BLaER1 treated with 17β-estradiol and CSF1 and Interleukin-3, amounts not matched to agents 10 nM and 100 nM (cell line): Measurements from ENCODE around the gene PARN.
"Not testable (repeated sequence)": the region's sequence is repeated elsewhere in the genome, so short reads cannot be mapped to it uniquely, and the experiment has no call there.

Source experiments
- H3K27ac ChIP-seq, 11 experiments: shearing (Covaris generic); formaldehyde crosslinking; 2 replicates each; pipeline ENCODE4 v1.8.1; 2022
- H3K27me3 ChIP-seq, 11 experiments: shearing (Covaris generic); formaldehyde crosslinking; 2 replicates each; pipeline ENCODE4 v1.8.1; 2022
- H3K36me3 ChIP-seq, 11 experiments: shearing (Covaris generic); formaldehyde crosslinking; 2 replicates each; pipeline ENCODE4 v1.8.1; 2022
- H3K4me1 ChIP-seq, 10 experiments: shearing (Covaris generic); formaldehyde crosslinking; 2 replicates each; pipeline ENCODE4 v1.8.1; 2022
- H3K4me2 ChIP-seq, 11 experiments: shearing (Covaris generic); formaldehyde crosslinking; 2 replicates each; pipeline ENCODE4 v1.8.1; 2022
- H3K4me3 ChIP-seq, 10 experiments: shearing (Covaris generic); formaldehyde crosslinking; 2 replicates each; pipeline ENCODE4 v1.8.1; 2022
- H3K9ac ChIP-seq, 11 experiments: shearing (Covaris generic); formaldehyde crosslinking; 2 replicates each; pipeline ENCODE4 v1.8.1; 2022
- H3K9me3 ChIP-seq, 11 experiments: shearing (Covaris generic); formaldehyde crosslinking; replicated peaks in 1 of 11; 2 replicates each; pipeline ENCODE4 v1.8.1; 2022
- H4K20me1 ChIP-seq, 11 experiments: shearing (Covaris generic); formaldehyde crosslinking; 2 replicates each; pipeline ENCODE4 v1.8.1; 2022
- Cebpa-rat ChIP-seq, 11 experiments: shearing (Covaris generic); IDR thresholded peaks; 2 replicates each; pipeline ENCODE4 v1.8.1; 2022

The PARN gene

GRCh38 chr16:14635395-14636165 is 5.5 kb upstream of the PARN start:
- Histone ChIP-seq H3K4me1 (peaks cover 26 to 39% (median 33%) of the 10 kb centered on the region in 10 experiments), H3K36me3 (peaks cover 28 to 61% (median 52%) of the 10 kb centered on the region in 11 experiments), H3K9ac (peak overlapping the region in 5 of 11 experiments; percentile 0 to 38 (median 35); a peak in 6 of 22 replicates), H3K9me3 (no peaks in the 10 kb centered on the region), H3K27me3 (no peaks in the 10 kb centered on the region), H3K4me2 (peak overlapping the region in 4 of 11 experiments; percentile 8 to 97 (median 94); a peak in 2 of 22 replicates), H3K27ac (no peak overlapping the region), H4K20me1 (peaks cover 63 to 71% (median 68%) of the 10 kb centered on the region in 11 experiments), H3K4me3 (no peak overlapping the region)
- TF ChIP-seq Cebpa-rat (IDR thresholded peaks at IDR 0.05), result no peak

GRCh38 chr16:14634389-14634725 is 4.3 kb upstream of the PARN start:
- no peak for TF ChIP-seq Cebpa-rat (IDR thresholded peaks at IDR 0.05)

GRCh38 chr16:14632693-14633569 is 2.9 kb upstream of the PARN start, which contains the start of gene BFAR:
Gene BFAR, plus strand, starts transcription at chr16:14632951. Its CDS starts 11,396 bp downstream, at chr16:14644347.
- H3K36me3 ChIP-seq, result peaks cover 5 to 37% (median 26%) of the 10 kb centered on the region in 11 experiments
- no peaks in the 10 kb centered on the region for H3K9me3 ChIP-seq
- peak within 1 kb of the TSS; percentile 90 to 98 (median 95) for H3K4me2 ChIP-seq
- peak within 1 kb of the TSS; percentile 90 to 99 (median 98) for H3K27ac ChIP-seq
- TF ChIP-seq Cebpa-rat (IDR thresholded peaks at IDR 0.05), result no peak
- H3K4me3 ChIP-seq, result peak within 1 kb of the TSS; percentile 81 to 100 (median 95)
- H3K9ac ChIP-seq, result peak within 1 kb of the TSS; percentile 91 to 99 (median 98)
- H3K4me1 ChIP-seq, result peaks cover 41 to 58% (median 48%) of the 10 kb centered on the region in 10 experiments
- H3K27me3 ChIP-seq, result no peaks in the 10 kb centered on the region
- H4K20me1 ChIP-seq, result peaks cover 37 to 45% (median 41%) of the 10 kb centered on the region in 11 experiments

More at GRCh38 chr16:14634389-14634725, 4.3 kb upstream of the PARN start:
- H3K4me2 ChIP-seq, result peak overlapping the region; percentile 90 to 97 (median 93)
- H3K4me1 ChIP-seq, result peaks cover 30 to 45% (median 37%) of the 10 kb centered on the region in 10 experiments
- H3K27me3 ChIP-seq, result no peaks in the 10 kb centered on the region
- H3K4me3 ChIP-seq, result peak overlapping the region; percentile 81 to 100 (median 95); a peak in 19 of 20 replicates
- peak overlapping the region in 8 of 11 experiments; percentile 22 to 99 (median 98); a peak in 11 of 22 replicates for H3K27ac ChIP-seq
- peaks cover 15 to 49% (median 39%) of the 10 kb centered on the region in 11 experiments for H3K36me3 ChIP-seq
- peaks cover 51 to 59% (median 55%) of the 10 kb centered on the region in 11 experiments for H4K20me1 ChIP-seq
- H3K9me3 ChIP-seq, result no peaks in the 10 kb centered on the region
- peak overlapping the region in 10 of 11 experiments; percentile 23 to 99 (median 97); a peak in 15 of 22 replicates for H3K9ac ChIP-seq

GRCh38 chr16:14630620-14631330 is 715 bp upstream of the PARN start:
- peak overlapping the region in 10 of 11 experiments; percentile 17 to 98 (median 96); a peak in 20 of 22 replicates for H3K9ac ChIP-seq

GRCh38 chr16:14629612-14629918 is 495 bp downstream of the PARN start:
- H3K4me2 ChIP-seq, result peak overlapping the region; percentile 88 to 99 (median 92)
- peak overlapping the region; percentile 91 to 98 (median 96) for H3K9ac ChIP-seq
- no peaks in the 10 kb centered on the region for H3K9me3 ChIP-seq
- H3K4me1 ChIP-seq, result peaks cover 37 to 48% (median 43%) of the 10 kb centered on the region in 10 experiments
- H3K27me3 ChIP-seq, result no peaks in the 10 kb centered on the region
- peaks cover 34 to 41% (median 38%) of the 10 kb centered on the region in 11 experiments for H3K36me3 ChIP-seq
- H4K20me1 ChIP-seq, result peaks cover 5 to 11% (median 7%) of the 10 kb centered on the region in 11 experiments
- H3K4me3 ChIP-seq, result peak overlapping the region; percentile 83 to 94 (median 91)
- TF ChIP-seq Cebpa-rat (IDR thresholded peaks at IDR 0.05), result no peak
- peak overlapping the region; percentile 92 to 99 (median 98) for H3K27ac ChIP-seq

More at GRCh38 chr16:14630620-14631330, 715 bp upstream of the PARN start:
- Histone ChIP-seq H3K27ac (peak overlapping the region; percentile 58 to 99 (median 98); a peak in 21 of 22 replicates), H4K20me1 (peaks cover 17 to 23% (median 19%) of the 10 kb centered on the region in 11 experiments), H3K4me1 (peaks cover 41 to 60% (median 51%) of the 10 kb centered on the region in 10 experiments), H3K4me3 (peak overlapping the region in 6 of 10 experiments; percentile 4 to 93 (median 91); a peak in 4 of 20 replicates), H3K4me2 (peak overlapping the region; percentile 55 to 98 (median 89)), H3K36me3 (peaks cover 26 to 41% (median 34%) of the 10 kb centered on the region in 11 experiments)
- H3K9me3 ChIP-seq, H3K27me3 ChIP-seq: not testable (repeated sequence)

GRCh38 chr16:14628806-14629611 is 1.1 kb downstream of the PARN start:
- H3K9me3 ChIP-seq, result no peaks in the 10 kb centered on the region

GRCh38 chr16:14627078-14627477 is 3.0 kb downstream of the PARN start:
- Histone ChIP-seq H3K4me3 (no peak overlapping the region), H3K4me2 (no peak overlapping the region), H3K9ac (no peak overlapping the region), H3K36me3 (peaks cover 56 to 64% (median 60%) of the 10 kb centered on the region in 11 experiments), H3K27me3 (no peaks in the 10 kb centered on the region), H3K4me1 (peaks cover 29 to 52% (median 35%) of the 10 kb centered on the region in 10 experiments), H3K9me3 (no peaks in the 10 kb centered on the region), H3K27ac (no peak overlapping the region), H4K20me1 (no peaks in the 10 kb centered on the region)
- no peak for TF ChIP-seq Cebpa-rat (IDR thresholded peaks at IDR 0.05)

More at GRCh38 chr16:14628806-14629611, 1.1 kb downstream of the PARN start:
- peaks cover 32 to 46% (median 38%) of the 10 kb centered on the region in 10 experiments for H3K4me1 ChIP-seq
- H3K27ac ChIP-seq, result peak overlapping the region; percentile 92 to 99 (median 98)
- H3K4me3 ChIP-seq, result peak overlapping the region; percentile 83 to 94 (median 91)
- peak overlapping the region; percentile 88 to 99 (median 92) for H3K4me2 ChIP-seq
- H3K9ac ChIP-seq, result peak overlapping the region; percentile 91 to 98 (median 96)
- H3K36me3 ChIP-seq, result peaks cover 38 to 44% (median 41%) of the 10 kb centered on the region in 11 experiments
- TF ChIP-seq Cebpa-rat (IDR thresholded peaks at IDR 0.05), result no peak
- H3K27me3 ChIP-seq, result no peaks in the 10 kb centered on the region
- peaks cover 0 to 6% (median 2%) of the 10 kb centered on the region in 11 experiments; a peak in 11 of 22 replicates for H4K20me1 ChIP-seq
